SK-N-SH treated with all-trans-retinoic acid at 6 μM for 48 hours (cell line): ENCODE data around the gene NARF.

Experiments
- ISL1 ChIP-seq: fragments of 250-450 bp; sonication (Bioruptor Pico); IDR thresholded peaks from 2 replicates; pipeline ENCODE4 v2.1.2; 2022; ENCODE audit warnings: mild to moderate bottlenecking, moderate library complexity
- RARB ChIP-seq: fragments of 250-450 bp; sonication (Bioruptor Pico); IDR thresholded peaks from 2 replicates; pipeline ENCODE4 v1.8.0; 2021; ENCODE audit warnings: mild to moderate bottlenecking, moderate library complexity

GRCh38 chr17:82463925-82464566, 5.5 kb downstream of the NARF start:
- TF ChIP-seq ISL1 (CRISPR knock-in tag) (no peak), RARB (no peak)
